NT2/D1 (cell line): ENCODE measurements around the gene MOCS3.

Experiments used
- SUZ12 ChIP-seq: IDR thresholded peaks from 2 replicates; pipeline ENCODE4 v1.6.1; 2011; ENCODE audit not compliant: insufficient read length, insufficient read depth; ENCODE audit errors: extremely low read depth
- YY1 ChIP-seq: IDR thresholded peaks from 2 replicates; pipeline ENCODE4 v1.6.1; 2011; ENCODE audit not compliant: insufficient read length, insufficient read depth
- ZNF274 ChIP-seq: IDR thresholded peaks from 2 replicates; pipeline ENCODE4 v1.6.1; 2011; ENCODE audit warnings: mild to moderate bottlenecking, low read depth, low read length

- TF ChIP-seq SUZ12 (no peak), YY1 (no peak), ZNF274 (no peak)
Measured at GRCh38 chr20:50909413-50909812, 49.2 kb upstream of the MOCS3 start.
